ENCODE measurements around the gene FOXP2.
"Not testable (repeated sequence)": the region's sequence is repeated elsewhere in the genome, so short reads cannot be mapped to it uniquely, and the experiment has no call there.

Gene FOXP2

GRCh38 chr7:114507381-114507780, 92.8 kb downstream of the FOXP2 start:
- no peak for DNase-seq

- DNase-seq = no peak
Observed at GRCh38 chr7:114508086-114508485, 93.5 kb downstream of the FOXP2 start.

- DNase-seq = not testable (repeated sequence)
Observed at GRCh38 chr7:114510824-114511223, 96.2 kb downstream of the FOXP2 start.

- DNase-seq = no peak
Observed at GRCh38 chr7:114519240-114519639, 104.6 kb downstream of the FOXP2 start.

GRCh38 chr7:114522081-114522480, 107.5 kb downstream of the FOXP2 start:
- DNase-seq = no peak

GRCh38 chr7:114527589-114527988, 113.0 kb downstream of the FOXP2 start:
- no peak for DNase-seq

GRCh38 chr7:114530057-114530611, 115.5 kb downstream of the FOXP2 start:
- DNase-seq = peak; percentile 80

GRCh38 chr7:114531326-114531725, 116.7 kb downstream of the FOXP2 start:
- no peak for DNase-seq

GRCh38 chr7:114533131-114533530, 118.5 kb downstream of the FOXP2 start:
- DNase-seq = peak; percentile 29

GRCh38 chr7:114534953-114535352, 120.3 kb downstream of the FOXP2 start:
- DNase-seq = no peak

- peak; percentile 46 for DNase-seq
Observed at GRCh38 chr7:114539575-114539974, 125.0 kb downstream of the FOXP2 start.

- DNase-seq = no peak
Observed at GRCh38 chr7:114540291-114540690, 125.7 kb downstream of the FOXP2 start.

GRCh38 chr7:114547346-114547745, 132.7 kb downstream of the FOXP2 start:
- not testable (repeated sequence) for DNase-seq

- DNase-seq = no peak
Observed at GRCh38 chr7:114548081-114548980, 133.7 kb downstream of the FOXP2 start.

GRCh38 chr7:114554781-114555537, 140.3 kb downstream of the FOXP2 start:
- no peak for DNase-seq

- DNase-seq = no peak
Observed at GRCh38 chr7:114567416-114567815, 152.8 kb downstream of the FOXP2 start.

GRCh38 chr7:114569220-114569619, 154.6 kb downstream of the FOXP2 start:
- peak; percentile 69 for DNase-seq

- no peak for DNase-seq
Observed at GRCh38 chr7:114574384-114574783, 159.8 kb downstream of the FOXP2 start.

- DNase-seq = no peak
Observed at GRCh38 chr7:114575098-114575497, 160.5 kb downstream of the FOXP2 start.

GRCh38 chr7:114580963-114581362, 166.3 kb downstream of the FOXP2 start:
- not testable (repeated sequence) for DNase-seq

- no peak for DNase-seq
Observed at GRCh38 chr7:114588506-114588905, 173.9 kb downstream of the FOXP2 start.

GRCh38 chr7:114589436-114589835, 174.8 kb downstream of the FOXP2 start:
- DNase-seq = no peak

- no peak for DNase-seq
Observed at GRCh38 chr7:114590298-114590697, 175.7 kb downstream of the FOXP2 start.

- DNase-seq = no peak
Observed at GRCh38 chr7:114598946-114599345, 184.3 kb downstream of the FOXP2 start.

All from COR-L47 (cell line).